Endodermal cell (in vitro differentiated cells): ENCODE measurements around the gene EIF4G1. TPM values are rescaled to one million over a fixed set of nuclear protein-coding genes. Genes with fewer than 3 reads are reported as not detected.
A peak's percentile ranks its signal among the peaks of the same experiment; 100 is the strongest.

Experiments used
- DNase-seq: peaks from one replicate; pipeline ENCODE4 v3.0.0-alpha.2; 2017
- H3K27ac ChIP-seq: 2 replicates; pipeline ENCODE4 v1.5.1; 2013; ENCODE audit warnings: mild to moderate bottlenecking, low read depth, low read length, moderate library complexity
- H3K27me3 ChIP-seq: 2 replicates; pipeline ENCODE4 v1.6.1; 2013; ENCODE audit warnings: mild to moderate bottlenecking, low read length, moderate library complexity; ENCODE audit not compliant: insufficient read depth, control insufficient read depth, poor library complexity, severe bottlenecking
- H3K36me3 ChIP-seq: 2 replicates; pipeline ENCODE4 v1.7.0; 2013; ENCODE audit warnings: mild to moderate bottlenecking, low read length, moderate library complexity; ENCODE audit not compliant: control insufficient read depth, insufficient read depth
- H3K4me1 ChIP-seq: one replicate; pipeline ENCODE4 v1.7.0; 2013; ENCODE audit warnings: low read length; ENCODE audit not compliant: control insufficient read depth, insufficient read depth
- H3K4me3 ChIP-seq: 2 replicates; pipeline ENCODE4 v1.5.1; 2013; ENCODE audit warnings: mild to moderate bottlenecking, low read length, moderate library complexity
- H3K9ac ChIP-seq: 2 replicates; pipeline ENCODE4 v1.6.1; 2013; ENCODE audit warnings: mild to moderate bottlenecking, low read length, moderate library complexity; ENCODE audit not compliant: poor library complexity, severe bottlenecking; ENCODE audit errors: extremely low read depth
- H3K9me3 ChIP-seq: 2 replicates; pipeline ENCODE4 v1.6.1; 2013; ENCODE audit warnings: mild to moderate bottlenecking, low read length, moderate library complexity; ENCODE audit not compliant: control insufficient read depth
- H3K27ac Mint-ChIP-seq: 2 replicates; pipeline ENCODE4 v1.8.0; 2020; ENCODE audit warnings: mixed read lengths
- H3K27me3 Mint-ChIP-seq: 2 replicates; pipeline ENCODE4 v1.8.0; 2021; ENCODE audit warnings: mild to moderate bottlenecking, mixed read lengths; ENCODE audit not compliant: insufficient read depth
- H3K36me3 Mint-ChIP-seq: 2 replicates; pipeline ENCODE4 v1.8.0; 2020; ENCODE audit warnings: low read depth, mixed read lengths
- H3K4me1 Mint-ChIP-seq: 2 replicates; pipeline ENCODE4 v1.8.0; 2020; ENCODE audit warnings: mixed read lengths
- H3K4me3 Mint-ChIP-seq: 2 replicates; pipeline ENCODE4 v1.8.0; 2020; ENCODE audit warnings: mild to moderate bottlenecking, moderate library complexity, mixed read lengths
- H3K9me3 Mint-ChIP-seq: 2 replicates; pipeline ENCODE4 v1.8.0; 2020; ENCODE audit warnings: mild to moderate bottlenecking, mixed read lengths
- WGBS, 2 experiments: methylation state at CpG; one replicate each; pipeline versions ENCODE4 v1.1.5 to v1.1.7; 2013; ENCODE audit warnings: missing lambda C conversion rate in 2 of 2, mixed read lengths in 1 of 2; ENCODE audit not compliant: insufficient coverage in 1 of 2, insufficient read length in 1 of 2; 5-methylcytosine and 5-hydroxymethylcytosine counted together
- total RNA-seq, 2 donors: library from RNA; stranded (reverse); fragmentation: NEBNext Ultra II Directional in 1 of 2; extraction: Animal tissue kit (Norgen Biotek cat#: 25700) in 1 of 2; gene quantifications; 2 replicates in 1 of 2; 3 replicates in 1 of 2; pipeline ENCODE4 v1.2.1, GENCODE V29; 2021
- TF ChIP-seq, protein P1 (sequence below): fragments of 200-600 bp; sonication (generic); conservative IDR thresholded peaks from 2 replicates; pipeline ENCODE4 v1.5.0; 2021; ENCODE audit warnings: antibody characterized with exemption, mild to moderate bottlenecking

EIF4G1 gene
- total RNA-seq, 2 donors from 2014 or later = 408 to 475 TPM

DNA sequence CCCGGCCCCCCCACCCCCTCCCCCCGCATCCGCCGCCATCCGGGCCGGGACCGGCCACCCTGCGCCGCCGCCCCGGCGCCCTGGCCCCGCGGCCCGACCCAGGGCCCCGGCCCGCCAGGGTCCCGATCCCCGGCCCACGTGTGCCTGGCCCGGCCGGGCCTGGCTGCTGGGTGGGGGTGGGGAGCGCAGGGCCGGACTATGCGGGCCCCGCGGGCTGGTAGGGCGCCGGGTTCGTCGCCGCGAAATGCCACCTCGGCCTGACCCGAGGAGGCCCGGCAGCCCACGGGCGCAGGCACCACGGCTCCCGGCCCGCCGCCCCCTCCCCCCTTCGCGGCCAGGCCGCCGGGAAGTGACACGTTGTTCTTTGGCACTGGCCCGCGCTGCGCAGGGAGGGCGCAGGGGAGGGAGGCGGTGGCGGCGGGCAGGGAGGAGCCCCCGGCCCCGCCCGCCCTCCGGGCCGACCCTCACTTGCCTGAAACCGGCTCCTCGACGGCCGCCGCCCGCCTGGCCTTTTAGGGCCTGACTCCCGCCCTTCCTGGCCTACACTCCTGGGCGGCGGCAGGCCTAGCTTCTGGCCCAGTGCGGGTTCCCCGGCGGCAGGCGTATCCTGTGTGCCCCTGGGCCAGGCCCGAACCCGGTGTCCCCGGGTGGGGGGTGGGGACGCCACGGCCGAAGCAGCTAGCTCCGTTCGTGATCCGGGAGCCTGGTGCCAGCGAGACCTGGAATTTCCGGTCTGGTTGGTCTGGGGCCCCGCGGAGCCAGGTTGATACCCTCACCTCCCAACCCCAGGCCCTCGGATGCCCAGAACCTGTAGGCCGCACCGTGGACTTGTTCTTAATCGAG, 515 bp downstream of the EIF4G1 start:
- peaks cover 22% of the 10 kb centered on the region for H3K4me1 Mint-ChIP-seq
- H3K36me3 Mint-ChIP-seq = peaks cover 27% of the 10 kb centered on the region
- H3K4me3 ChIP-seq = peak overlapping the region; percentile 95
- peak; percentile 78 for DNase-seq
- peak overlapping the region; percentile 91 for H3K9ac ChIP-seq
- no peaks in the 10 kb centered on the region for H3K27me3 ChIP-seq
- no peaks in the 10 kb centered on the region for H3K9me3 Mint-ChIP-seq
- peaks cover 5% of the 10 kb centered on the region for H3K4me1 ChIP-seq
- 0% methylated on average over 14 to 88 of the region's 89 CpGs for WGBS, 2 experiments
- peak overlapping the region; percentile 84 for H3K4me3 Mint-ChIP-seq
- peak overlapping the region; percentile 88 for H3K27ac Mint-ChIP-seq
- peak overlapping the region; percentile 80 for H3K27ac ChIP-seq
- H3K27me3 Mint-ChIP-seq = no peaks in the 10 kb centered on the region
- TF ChIP-seq, protein P1, sequence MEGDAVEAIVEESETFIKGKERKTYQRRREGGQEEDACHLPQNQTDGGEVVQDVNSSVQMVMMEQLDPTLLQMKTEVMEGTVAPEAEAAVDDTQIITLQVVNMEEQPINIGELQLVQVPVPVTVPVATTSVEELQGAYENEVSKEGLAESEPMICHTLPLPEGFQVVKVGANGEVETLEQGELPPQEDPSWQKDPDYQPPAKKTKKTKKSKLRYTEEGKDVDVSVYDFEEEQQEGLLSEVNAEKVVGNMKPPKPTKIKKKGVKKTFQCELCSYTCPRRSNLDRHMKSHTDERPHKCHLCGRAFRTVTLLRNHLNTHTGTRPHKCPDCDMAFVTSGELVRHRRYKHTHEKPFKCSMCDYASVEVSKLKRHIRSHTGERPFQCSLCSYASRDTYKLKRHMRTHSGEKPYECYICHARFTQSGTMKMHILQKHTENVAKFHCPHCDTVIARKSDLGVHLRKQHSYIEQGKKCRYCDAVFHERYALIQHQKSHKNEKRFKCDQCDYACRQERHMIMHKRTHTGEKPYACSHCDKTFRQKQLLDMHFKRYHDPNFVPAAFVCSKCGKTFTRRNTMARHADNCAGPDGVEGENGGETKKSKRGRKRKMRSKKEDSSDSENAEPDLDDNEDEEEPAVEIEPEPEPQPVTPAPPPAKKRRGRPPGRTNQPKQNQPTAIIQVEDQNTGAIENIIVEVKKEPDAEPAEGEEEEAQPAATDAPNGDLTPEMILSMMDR = no peak
- peaks cover 36% of the 10 kb centered on the region for H3K36me3 ChIP-seq
- no peaks in the 10 kb centered on the region for H3K9me3 ChIP-seq

DNA sequence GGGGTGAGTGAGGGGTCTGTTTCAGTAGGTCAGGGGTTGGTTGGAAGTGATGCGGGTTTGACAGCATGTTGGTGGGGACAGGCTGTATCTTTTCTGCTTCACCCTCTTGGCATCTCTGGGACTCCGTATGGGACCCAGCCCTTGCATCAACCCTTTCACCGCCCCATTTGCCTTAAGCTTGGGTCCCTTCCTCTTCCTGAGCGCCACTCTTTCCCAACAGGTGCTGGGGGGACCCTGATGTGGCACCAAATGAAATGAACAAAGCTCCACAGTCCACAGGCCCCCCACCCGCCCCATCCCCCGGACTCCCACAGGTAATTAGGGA, 1.1 kb downstream of the EIF4G1 start:
- DNase-seq = no peak
- Mint-ChIP-seq H3K27me3 (no peaks in the 10 kb centered on the region), H3K9me3 (no peaks in the 10 kb centered on the region), H3K27ac (peak overlapping the region; percentile 88), H3K36me3 (peaks cover 29% of the 10 kb centered on the region), H3K4me3 (peak overlapping the region; percentile 84), H3K4me1 (peaks cover 22% of the 10 kb centered on the region)
- WGBS, 2 experiments = 0 to 12% methylated on average over 2 to 5 of the region's 6 CpGs
- Histone ChIP-seq H3K4me1 (peaks cover 5% of the 10 kb centered on the region), H3K27me3 (no peaks in the 10 kb centered on the region), H3K9me3 (no peaks in the 10 kb centered on the region), H3K27ac (peak overlapping the region; percentile 80), H3K4me3 (peak overlapping the region; percentile 95), H3K9ac (peak overlapping the region; percentile 91), H3K36me3 (peaks cover 42% of the 10 kb centered on the region)
- TF ChIP-seq, protein P1 = no peak

DNA sequence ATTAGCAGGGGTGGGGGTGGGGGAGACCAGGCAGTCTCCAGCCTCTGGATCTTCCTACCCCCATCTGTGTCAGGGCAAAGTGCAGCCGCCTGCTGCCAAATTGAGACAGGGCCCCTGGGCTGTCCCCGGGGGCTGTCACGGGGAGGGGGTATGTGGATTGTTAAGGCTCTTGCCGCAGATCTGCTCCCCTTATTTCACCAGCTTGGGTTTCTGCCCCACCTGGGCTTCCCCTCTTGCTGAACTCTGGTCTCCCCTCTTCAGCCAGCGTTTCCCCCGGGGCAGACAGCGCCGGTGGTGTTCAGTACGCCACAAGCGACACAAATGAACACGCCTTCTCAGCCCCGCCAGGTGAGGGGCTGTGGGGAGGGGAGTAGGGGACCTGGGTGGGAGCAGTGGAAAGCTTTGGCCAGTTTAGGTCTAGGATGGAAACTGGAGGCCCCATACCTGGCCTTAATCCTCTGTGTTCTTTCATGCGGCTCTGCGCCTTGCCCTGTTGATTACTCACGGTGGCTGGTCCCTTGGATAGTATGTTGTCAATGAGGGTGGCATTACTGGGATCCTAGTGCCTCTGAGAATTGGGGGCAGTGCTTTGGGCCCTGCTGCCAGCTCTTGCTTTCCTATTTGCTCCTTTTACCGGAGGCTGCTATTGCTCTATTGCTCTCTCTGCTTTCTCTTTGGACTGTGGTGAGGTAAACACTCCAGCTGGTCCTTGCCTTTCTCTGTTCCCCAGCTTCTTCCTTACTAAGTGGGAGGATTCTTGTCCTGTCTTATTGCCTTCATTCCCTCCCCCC, 1.7 kb downstream of the EIF4G1 start:
- DNase-seq = no peak
- Mint-ChIP-seq H3K9me3 (no peaks in the 10 kb centered on the region), H3K27ac (peak overlapping the region; percentile 74), H3K27me3 (no peaks in the 10 kb centered on the region), H3K4me1 (peaks cover 22% of the 10 kb centered on the region), H3K36me3 (peaks cover 34% of the 10 kb centered on the region), H3K4me3 (peak overlapping the region; percentile 84)
- Histone ChIP-seq H3K36me3 (peaks cover 47% of the 10 kb centered on the region), H3K9ac (peak overlapping the region; percentile 91), H3K4me1 (peaks cover 5% of the 10 kb centered on the region), H3K4me3 (peak overlapping the region; percentile 95), H3K27me3 (no peaks in the 10 kb centered on the region), H3K27ac (no peak overlapping the region), H3K9me3 (no peaks in the 10 kb centered on the region)
- TF ChIP-seq, protein P1 = no peak
- WGBS, 2 experiments = 56 to 90% methylated on average over 2 to 16 of the region's 16 CpGs
